ENCODE measurements around the gene SMPD1. TPM values are rescaled to one million over a fixed set of nuclear protein-coding genes. Genes with fewer than 3 reads are reported as not detected.

Gene SMPD1
- total RNA-seq, 1 donor from 2014 or later = 25.2 TPM

- Mint-ChIP-seq H3K36me3 (ENCODE audit: low read depth, unreplicated experiment) (no peaks in the 10 kb centered on the region), H3K9me3 (ENCODE audit: unreplicated experiment) (no peaks in the 10 kb centered on the region), H3K27me3 (ENCODE audit: low read depth, unreplicated experiment) (peaks cover 15% of the 10 kb centered on the region), H3K27ac (ENCODE audit: unreplicated experiment) (no peak overlapping the region), H3K4me3 (ENCODE audit: unreplicated experiment) (no peak overlapping the region), H3K4me1 (ENCODE audit: low read depth, unreplicated experiment) (peaks cover 2% of the 10 kb centered on the region)
- FAIRE-seq (no peak), DNase-seq (ENCODE audit: low read depth) (no peak)
- Histone ChIP-seq H3K9ac (ENCODE audit: low read length) (no peak overlapping the region), H3K9me3 (ENCODE audit: insufficient read depth, low read depth, low read length) (no peaks in the 10 kb centered on the region), H3K36me3 (ENCODE audit: insufficient read depth, low read length) (no peaks in the 10 kb centered on the region), H4K20me1 (ENCODE audit: insufficient read depth, low read length) (no peaks in the 10 kb centered on the region), H3K27me3 (ENCODE audit: insufficient read depth, low read length) (no peaks in the 10 kb centered on the region), H3K4me2 (ENCODE audit: low read length) (no peak overlapping the region), H3K27ac (ENCODE audit: low read depth, low read length) (no peak overlapping the region), H3K79me2 (ENCODE audit: insufficient read depth, low read length) (no peaks in the 10 kb centered on the region), H2AFZ (ENCODE audit: low read depth, low read length) (no peak overlapping the region), H3K4me3 (ENCODE audit: insufficient read depth, low read depth, low read length) (no peak overlapping the region), H3K4me1 (ENCODE audit: insufficient read depth, low read length) (no peaks in the 10 kb centered on the region)
- TF ChIP-seq CTCF (IDR thresholded peaks at IDR 0.05; ENCODE audit: insufficient read depth, low read depth, low read length) = no peak
- TF ChIP-seq EZH2 (IDR thresholded peaks at IDR 0.05; ENCODE audit: insufficient read depth, low read length) = no peak
These were observed 12.2 kb upstream of the SMPD1 start for GRCh38 chr11:6377902-6378639.

- no peaks in the 10 kb centered on the region for H3K79me2 ChIP-seq (ENCODE audit: insufficient read depth, low read length)
- Mint-ChIP-seq H3K4me3 (ENCODE audit: unreplicated experiment) (no peak overlapping the region), H3K9me3 (ENCODE audit: unreplicated experiment) (no peaks in the 10 kb centered on the region), H3K27ac (ENCODE audit: unreplicated experiment) (no peak overlapping the region), H3K36me3 (ENCODE audit: low read depth, unreplicated experiment) (no peaks in the 10 kb centered on the region), H3K27me3 (ENCODE audit: low read depth, unreplicated experiment) (peaks cover 18% of the 10 kb centered on the region), H3K4me1 (ENCODE audit: low read depth, unreplicated experiment) (peaks cover 2% of the 10 kb centered on the region)
- no peak overlapping the region for H3K4me3 ChIP-seq (ENCODE audit: insufficient read depth, low read depth, low read length)
- no peaks in the 10 kb centered on the region for H3K9me3 ChIP-seq (ENCODE audit: insufficient read depth, low read depth, low read length)
- no peaks in the 10 kb centered on the region for H3K27me3 ChIP-seq (ENCODE audit: insufficient read depth, low read length)
- H3K9ac ChIP-seq (ENCODE audit: low read length) = no peak overlapping the region
- FAIRE-seq (no peak), DNase-seq (ENCODE audit: low read depth) (no peak)
- no peaks in the 10 kb centered on the region for H3K36me3 ChIP-seq (ENCODE audit: insufficient read depth, low read length)
- no peak overlapping the region for H3K4me2 ChIP-seq (ENCODE audit: low read length)
- no peak overlapping the region for H3K27ac ChIP-seq (ENCODE audit: low read depth, low read length)
- TF ChIP-seq EZH2 (IDR thresholded peaks at IDR 0.05; ENCODE audit: insufficient read depth, low read length) = no peak
- TF ChIP-seq CTCF (IDR thresholded peaks at IDR 0.05; ENCODE audit: insufficient read depth, low read depth, low read length) = no peak
- no peak overlapping the region for H2AFZ ChIP-seq (ENCODE audit: low read depth, low read length)
- no peaks in the 10 kb centered on the region for H4K20me1 ChIP-seq (ENCODE audit: insufficient read depth, low read length)
- no peaks in the 10 kb centered on the region for H3K4me1 ChIP-seq (ENCODE audit: insufficient read depth, low read length)
These were observed 11.7 kb upstream of the SMPD1 start for GRCh38 chr11:6378640-6378989.

- Mint-ChIP-seq H3K27ac (ENCODE audit: unreplicated experiment) (no peak overlapping the region), H3K9me3 (ENCODE audit: unreplicated experiment) (no peaks in the 10 kb centered on the region), H3K36me3 (ENCODE audit: low read depth, unreplicated experiment) (no peaks in the 10 kb centered on the region), H3K4me1 (ENCODE audit: low read depth, unreplicated experiment) (peaks cover 12% of the 10 kb centered on the region), H3K27me3 (ENCODE audit: low read depth, unreplicated experiment) (peaks cover 19% of the 10 kb centered on the region), H3K4me3 (ENCODE audit: unreplicated experiment) (no peak overlapping the region)
- no peak overlapping the region for H3K27ac ChIP-seq (ENCODE audit: low read depth, low read length)
- no peak for DNase-seq (ENCODE audit: low read depth)
- FAIRE-seq = no peak
- no peaks in the 10 kb centered on the region for H3K9me3 ChIP-seq (ENCODE audit: insufficient read depth, low read depth, low read length)
- H2AFZ ChIP-seq (ENCODE audit: low read depth, low read length) = no peak overlapping the region
- H3K9ac ChIP-seq (ENCODE audit: low read length) = no peak overlapping the region
- H3K27me3 ChIP-seq (ENCODE audit: insufficient read depth, low read length) = peaks cover 4% of the 10 kb centered on the region
- H3K4me3 ChIP-seq (ENCODE audit: insufficient read depth, low read depth, low read length) = no peak overlapping the region
- no peaks in the 10 kb centered on the region for H3K79me2 ChIP-seq (ENCODE audit: insufficient read depth, low read length)
- H3K4me1 ChIP-seq (ENCODE audit: insufficient read depth, low read length) = peaks cover 10% of the 10 kb centered on the region
- H3K4me2 ChIP-seq (ENCODE audit: low read length) = no peak overlapping the region
- H3K36me3 ChIP-seq (ENCODE audit: insufficient read depth, low read length) = no peaks in the 10 kb centered on the region
- H4K20me1 ChIP-seq (ENCODE audit: insufficient read depth, low read length) = no peaks in the 10 kb centered on the region
- TF ChIP-seq EZH2 (IDR thresholded peaks at IDR 0.05; ENCODE audit: insufficient read depth, low read length) (no peak), CTCF (IDR thresholded peaks at IDR 0.05; ENCODE audit: insufficient read depth, low read depth, low read length) (no peak)
These were observed 5.1 kb upstream of the SMPD1 start for GRCh38 chr11:6385046-6385777.
